HTERT RPE-1 (cell line): ENCODE measurements around the gene FAM110D.

Experiments
- in situ Hi-C: fragments of 300-500 bp; cut with MboI; formaldehyde crosslinking; loops from 4 replicates; pipeline ENCODE4 v1.14.3; 2020; ENCODE audit warnings: low sequenced_read_pairs

FAM110D gene

GRCh38 chr1:26161415-26162219 is 2.7 kb downstream of the FAM110D start:
- in situ Hi-C loops = no loop called here

DNA sequence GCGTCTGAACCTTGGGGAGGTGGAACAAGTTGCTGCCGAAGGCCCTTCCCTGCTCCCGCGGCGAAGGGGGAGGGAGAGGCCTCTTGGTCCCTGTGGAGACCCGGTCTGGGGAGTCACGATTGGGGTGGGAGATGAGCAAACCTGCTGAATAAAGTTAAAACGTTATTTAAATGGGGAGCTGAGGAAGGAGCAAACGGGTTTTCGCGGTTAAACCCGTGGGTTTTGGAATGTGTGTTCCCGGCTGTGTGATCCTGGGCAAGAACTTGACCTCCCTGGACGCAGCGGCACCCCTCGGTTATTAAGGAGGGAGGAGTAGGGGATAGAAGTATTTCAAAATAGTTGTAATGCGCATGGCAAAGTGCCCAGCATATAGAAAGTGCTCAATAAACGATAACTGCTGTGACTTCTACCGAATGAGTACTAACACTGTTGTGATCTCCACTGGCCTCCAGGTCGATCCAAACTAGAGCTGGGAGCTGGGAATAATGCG is 3.4 kb downstream of the FAM110D start:
- in situ Hi-C loops = no loop called here

- in situ Hi-C loops = no loop called here
These were observed 4.8 kb downstream of the FAM110D start for GRCh38 chr1:26163684-26164035.

DNA sequence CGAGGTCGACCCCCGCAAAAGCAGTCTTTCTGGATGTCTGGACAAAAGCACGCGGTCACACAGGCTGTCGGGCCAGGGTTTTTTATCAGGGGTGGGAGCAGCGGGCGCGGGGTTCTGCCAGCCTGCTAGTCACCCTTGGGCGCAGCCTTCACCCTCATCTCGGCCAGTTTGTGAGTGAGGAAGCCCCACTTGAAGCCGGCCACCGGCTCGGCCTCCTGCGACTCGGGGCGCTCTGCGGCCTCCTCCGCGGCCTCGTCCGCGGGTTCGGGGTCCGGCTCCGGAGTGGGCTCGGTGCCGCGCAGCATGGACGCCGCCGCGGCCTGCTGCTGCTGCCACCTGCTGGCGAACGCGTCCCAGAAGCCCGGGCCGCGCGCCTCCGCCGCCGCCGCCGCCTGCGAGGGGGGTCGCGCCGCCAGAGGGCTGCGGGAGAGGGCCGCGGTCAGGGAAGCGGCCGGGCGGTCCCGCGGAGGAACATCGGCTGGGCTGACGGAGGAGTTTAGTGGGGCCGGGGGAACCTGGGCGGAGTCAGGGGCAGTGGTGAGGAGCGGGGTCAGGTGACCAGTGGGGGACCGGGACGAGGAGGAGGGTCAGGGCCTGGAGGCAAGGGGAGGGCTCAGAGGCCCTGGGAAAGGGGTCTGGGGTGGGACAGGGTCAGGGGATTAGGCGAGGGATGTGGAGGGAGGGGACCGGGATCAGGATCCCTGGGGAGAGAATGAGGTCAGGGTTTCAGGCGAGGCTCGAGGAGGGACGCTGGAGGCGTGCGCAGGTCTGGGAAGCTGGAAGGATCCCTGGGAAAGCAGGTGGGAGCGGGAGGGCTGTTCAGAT is 5.4 kb downstream of the FAM110D start:
- in situ Hi-C loops = no loop called here

DNA sequence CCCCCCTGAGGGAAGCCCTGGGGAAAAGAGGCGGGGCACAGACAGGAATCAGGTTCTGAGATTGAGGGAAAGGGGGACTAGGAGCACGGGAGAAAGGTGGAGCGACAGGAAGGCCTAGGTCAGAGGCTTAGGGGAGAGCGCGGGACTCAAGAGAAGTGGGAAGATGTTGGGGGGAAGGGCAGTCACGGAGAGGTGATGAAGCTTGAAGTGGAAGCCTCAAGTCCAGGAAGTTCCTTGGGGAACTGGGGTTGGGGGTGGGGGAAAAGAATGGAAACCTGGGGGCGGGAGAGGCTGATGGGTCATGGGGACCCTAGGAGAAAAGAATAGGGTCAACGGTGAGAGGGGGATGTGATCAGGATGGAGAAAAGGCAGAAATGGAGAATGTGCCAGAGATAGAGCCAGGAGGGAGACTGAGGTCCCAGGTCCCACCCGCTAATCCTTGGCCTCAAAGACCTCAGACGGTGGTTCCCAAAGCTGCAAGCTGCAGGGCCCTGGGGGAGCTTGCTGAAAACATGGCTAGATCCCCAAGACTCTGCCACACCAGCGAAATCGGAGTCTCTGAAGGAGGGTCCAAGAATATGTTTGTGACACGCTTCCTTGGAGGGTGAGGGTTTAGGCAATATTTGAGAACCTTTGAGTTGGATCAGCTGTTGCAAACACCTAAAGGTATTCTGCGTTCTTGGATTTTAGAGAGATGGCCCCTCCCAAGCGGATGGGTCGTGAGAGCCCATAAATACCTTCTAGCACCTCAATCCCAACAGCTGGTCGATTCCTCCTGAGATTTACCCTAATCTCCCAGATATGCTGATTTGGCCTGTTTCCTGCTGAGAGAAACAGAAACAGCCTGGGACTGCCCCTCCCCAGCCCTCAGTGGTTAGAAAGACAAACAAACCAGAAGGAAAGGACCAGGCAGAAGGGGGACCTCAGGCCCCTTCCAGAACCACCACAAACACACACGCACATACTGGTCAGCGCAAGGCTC is 6.3 kb downstream of the FAM110D start:
- in situ Hi-C loops = no loop called here

GRCh38 chr1:26166719-26167281 is 7.9 kb downstream of the FAM110D start:
- in situ Hi-C loops = no loop called here

- in situ Hi-C loops = no loop called here
These were observed 9.7 kb downstream of the FAM110D start, which contains the start of gene C1orf232 for GRCh38 chr1:26168410-26169197. TSS of gene C1orf232 (minus strand) at chr1:26168963. CDS start at chr1:26168499, 464 bp downstream.

DNA sequence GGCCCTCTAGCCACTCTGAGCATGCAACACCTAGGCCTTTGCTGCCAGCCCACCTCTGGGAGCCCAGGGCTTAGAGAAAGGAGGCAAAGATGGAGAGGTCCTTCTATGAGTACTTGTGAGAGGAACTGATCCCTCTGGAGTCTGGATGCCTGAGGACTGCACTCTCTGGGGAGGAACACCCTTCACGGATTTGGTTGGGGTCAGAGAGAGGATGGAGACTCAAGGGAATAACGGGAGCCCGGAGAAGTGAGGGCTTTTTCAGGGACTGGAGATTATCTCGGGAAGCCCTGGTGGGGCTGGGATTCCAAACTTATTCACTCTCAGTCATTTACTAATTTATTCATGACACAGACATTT is 10.3 kb downstream of the FAM110D start:
- in situ Hi-C loops = no loop called here

DNA sequence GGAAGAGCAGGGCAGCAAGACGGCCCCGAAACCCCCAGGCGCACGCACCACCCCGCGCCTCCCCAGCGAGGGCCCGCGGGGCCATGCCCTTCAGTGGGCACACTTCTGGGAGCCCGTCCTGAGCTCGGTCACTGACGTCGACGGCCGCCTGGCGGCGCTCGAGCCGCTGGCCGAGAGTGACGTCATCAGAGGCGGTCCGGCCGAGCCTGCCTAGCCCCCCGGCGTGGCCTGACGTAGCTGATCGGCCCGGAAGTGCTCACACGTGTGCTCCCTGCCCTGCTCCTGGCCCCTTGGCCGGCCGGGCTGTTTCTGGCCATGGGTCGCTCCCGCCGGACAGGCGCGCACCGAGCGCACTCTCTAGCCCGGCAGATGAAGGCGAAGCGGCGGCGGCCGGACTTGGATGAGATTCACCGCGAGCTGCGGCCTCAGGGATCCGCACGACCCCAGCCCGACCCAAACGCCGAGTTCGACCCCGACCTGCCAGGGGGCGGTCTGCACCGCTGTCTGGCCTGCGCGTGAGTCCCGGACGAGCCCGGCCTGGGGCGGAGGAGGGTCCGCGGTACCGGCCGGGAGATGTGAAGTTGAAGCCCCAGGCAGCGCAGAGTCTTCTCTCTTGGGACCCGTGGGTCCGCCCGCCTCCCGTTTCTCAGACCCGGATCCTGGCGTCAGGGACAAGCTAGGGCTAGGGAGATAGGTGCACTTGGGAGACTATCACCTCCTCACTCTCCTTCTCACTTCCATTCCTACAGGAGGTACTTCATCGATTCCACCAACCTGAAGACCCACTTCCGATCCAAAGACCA is 11.0 kb downstream of the FAM110D start, which contains the start of gene ZNF593:
Gene ZNF593, plus strand, starts transcription at position 240 of the 803 bp plus-strand sequence. Its CDS starts 76 bp downstream, at position 316.
- in situ Hi-C loops = no loop called here

DNA sequence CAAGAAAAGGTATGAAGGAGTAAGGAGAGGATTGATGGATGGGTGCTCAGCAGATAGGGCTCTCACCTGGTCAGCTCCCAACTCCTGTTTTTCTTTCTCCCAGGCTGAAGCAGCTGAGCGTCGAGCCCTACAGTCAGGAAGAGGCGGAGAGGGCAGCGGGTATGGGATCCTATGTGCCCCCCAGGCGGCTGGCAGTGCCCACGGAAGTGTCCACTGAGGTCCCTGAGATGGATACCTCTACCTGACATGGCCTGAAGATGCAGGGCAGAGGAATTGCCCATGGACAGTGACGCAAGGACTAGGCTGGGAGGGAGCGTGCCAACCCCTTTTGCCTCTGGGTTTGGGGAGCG is 11.6 kb downstream of the FAM110D start:
- in situ Hi-C loops = no loop called here

DNA sequence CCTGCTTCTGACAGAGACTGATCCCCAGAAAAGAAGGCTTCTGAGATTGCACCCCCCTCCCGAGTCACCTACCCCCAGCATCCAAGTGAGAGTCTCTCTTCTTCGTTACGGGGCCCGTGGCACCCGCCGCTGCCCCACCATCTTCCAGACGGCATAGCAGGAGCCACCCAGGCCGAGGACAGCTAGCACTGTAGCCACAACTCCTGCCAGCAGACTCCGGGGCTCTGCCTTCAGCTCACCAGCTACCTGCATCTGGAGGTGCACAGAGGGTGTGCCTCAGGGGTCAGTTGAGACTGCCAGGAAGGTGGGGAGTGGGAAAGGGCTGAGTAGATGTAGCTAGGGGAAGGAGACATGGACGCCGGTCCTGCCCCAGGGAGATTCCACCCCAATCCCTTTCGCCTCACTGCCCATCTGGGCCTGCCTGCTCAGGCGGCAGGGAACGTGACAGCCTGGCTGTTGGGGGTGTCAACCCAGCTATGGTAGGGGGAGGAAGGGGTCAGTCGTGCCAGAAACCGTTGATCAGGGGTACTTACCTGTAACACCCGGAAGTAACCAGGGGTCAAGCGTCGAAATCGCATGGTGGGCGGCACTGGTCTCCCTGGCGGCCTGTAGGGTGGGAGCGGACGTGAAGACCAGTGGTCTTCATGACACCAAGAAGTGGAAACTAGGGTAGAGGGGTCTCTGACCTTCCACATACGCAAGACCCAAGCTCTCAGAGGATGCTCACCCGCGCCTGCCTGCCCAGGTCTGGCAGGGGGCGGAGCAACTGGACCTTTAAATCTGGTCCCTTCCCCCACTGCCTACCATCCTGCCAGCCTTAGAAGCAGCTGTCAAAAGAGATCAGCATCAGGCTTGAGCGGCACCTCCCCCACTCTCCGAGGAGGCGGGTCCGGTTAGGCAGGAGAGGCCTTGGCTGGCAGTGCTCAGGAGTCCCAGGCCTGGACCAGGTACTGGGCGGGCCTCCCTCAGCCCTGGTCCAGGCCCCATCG is 12.5 kb downstream of the FAM110D start, which contains the start of gene ZNF593OS:
Gene ZNF593OS, minus strand, starts transcription at position 749 of the 989 bp plus-strand sequence. Its CDS starts 171 bp downstream, at position 578.
- in situ Hi-C loops = no loop called here

GRCh38 chr1:26175346-26175745 is 16.5 kb downstream of the FAM110D start:
- in situ Hi-C loops = no loop called here

DNA sequence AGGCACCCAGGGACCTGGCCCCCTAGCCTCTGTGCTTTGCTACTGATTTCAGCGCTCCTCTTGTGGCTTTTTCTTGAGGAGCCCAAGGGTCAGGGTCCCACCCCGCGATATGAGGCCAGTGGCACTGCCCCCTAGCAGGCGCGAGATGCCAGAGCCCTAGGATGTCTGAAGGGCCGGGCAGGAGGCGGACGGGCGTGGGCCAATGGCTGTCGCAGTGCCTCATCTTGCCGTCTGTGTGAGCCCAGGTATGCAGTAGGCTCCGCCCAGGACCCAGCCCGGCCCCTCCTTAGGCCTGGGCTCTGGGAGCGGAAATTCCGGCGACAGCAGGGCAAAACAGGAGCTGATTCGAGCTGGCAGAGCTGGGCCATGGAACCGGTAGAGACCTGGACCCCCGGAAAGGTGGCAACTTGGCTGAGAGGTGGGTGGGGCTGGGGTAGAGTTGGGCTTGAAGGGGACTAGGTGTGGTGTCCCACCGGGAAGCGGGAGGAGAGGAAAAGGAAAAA is 18.4 kb downstream of the FAM110D start, which contains the start of gene CNKSR1:
Gene CNKSR1, plus strand, starts transcription at position 310 of the 503 bp plus-strand sequence. Its CDS starts 57 bp downstream, at position 367.
- in situ Hi-C loops = no loop called here

GRCh38 chr1:26180010-26180506 is 21.2 kb downstream of the FAM110D start:
- in situ Hi-C loops = no loop called here

- in situ Hi-C loops = no loop called here
These were observed 22.9 kb downstream of the FAM110D start for GRCh38 chr1:26181586-26182382.

- in situ Hi-C loops = no loop called here
These were observed 23.5 kb downstream of the FAM110D start for GRCh38 chr1:26182383-26182696.
